Activated gamma-delta T cell treated with Interleukin-2 at 50 U/mL for 16 hours (primary cell): ENCODE measurements around the gene FCHO1.
"Not testable (repeated sequence)": the region's sequence is repeated elsewhere in the genome, so short reads cannot be mapped to it uniquely, and the experiment has no call there.

Experiments
- DNase-seq: peaks from one replicate; pipeline ENCODE4 v3.0.0-alpha.2; 2020

The FCHO1 gene

DNA sequence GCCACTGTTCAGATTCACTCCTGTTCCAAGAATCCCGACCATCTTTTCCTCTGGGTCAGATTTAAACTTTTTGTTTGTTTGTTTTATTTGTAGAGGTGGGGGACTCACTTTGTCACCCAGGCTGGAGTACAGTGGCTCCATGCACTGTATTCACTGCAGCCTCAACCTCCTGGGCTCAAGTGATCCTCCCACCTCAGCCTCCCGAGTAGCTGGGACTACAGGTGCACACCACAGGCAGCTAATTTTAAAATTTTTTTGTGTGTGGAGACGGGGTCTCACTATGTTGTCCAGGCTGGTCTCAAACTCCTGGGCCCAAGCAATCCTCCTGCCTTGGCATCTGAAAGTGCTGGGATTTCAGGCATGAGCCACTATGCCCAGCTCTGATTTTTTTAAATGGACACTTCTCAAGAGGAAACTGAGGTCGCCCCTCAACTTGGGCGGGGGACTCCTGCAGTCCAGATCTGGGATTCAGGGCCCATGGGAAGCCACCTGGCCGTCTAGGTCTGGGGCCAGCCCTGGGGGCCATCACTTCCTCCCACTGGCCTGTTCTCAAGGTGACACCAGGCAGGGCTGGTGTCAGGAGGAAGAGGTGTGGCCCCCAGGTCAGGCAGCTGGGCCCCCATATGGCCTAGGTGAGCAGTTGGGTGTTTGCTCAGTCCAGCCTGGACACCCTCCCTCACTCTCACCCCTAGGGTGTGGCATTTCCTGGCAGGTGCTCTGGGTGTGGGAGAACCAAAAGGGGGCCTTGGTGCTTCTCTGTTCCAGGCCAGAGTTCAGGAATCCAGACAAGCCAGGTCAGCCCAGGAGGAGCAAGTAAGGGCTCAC lies 44.9 kb downstream of the FCHO1 start:
- no peak for DNase-seq

DNA sequence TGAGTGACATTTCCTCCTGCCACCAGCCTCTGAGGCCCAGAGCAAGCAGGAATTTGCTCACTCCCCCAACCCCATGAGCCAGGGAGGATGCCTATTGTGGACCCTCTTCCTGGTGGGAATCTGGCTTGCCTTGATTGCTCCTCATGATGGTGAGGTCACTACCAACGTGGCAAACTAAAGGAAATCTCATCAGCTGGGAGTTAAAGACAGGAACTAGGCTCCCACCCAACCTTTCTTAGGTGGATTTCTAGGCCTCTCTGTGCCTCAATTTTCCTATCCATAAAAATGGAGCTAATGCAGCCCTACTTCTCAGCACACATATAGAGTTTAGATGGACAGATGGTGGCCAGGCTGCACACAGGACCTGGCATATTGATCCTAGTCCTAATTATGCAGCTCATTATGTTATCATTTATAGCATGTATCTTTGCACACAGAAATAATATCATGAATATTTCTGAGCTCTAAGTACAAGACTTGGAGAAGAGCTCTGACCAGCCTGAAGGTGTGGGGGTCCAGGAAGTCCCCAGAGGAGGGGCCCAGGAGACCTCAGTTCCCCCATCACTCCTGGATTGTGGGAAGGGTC lies 45.7 kb downstream of the FCHO1 start:
- DNase-seq, result no peak

DNA sequence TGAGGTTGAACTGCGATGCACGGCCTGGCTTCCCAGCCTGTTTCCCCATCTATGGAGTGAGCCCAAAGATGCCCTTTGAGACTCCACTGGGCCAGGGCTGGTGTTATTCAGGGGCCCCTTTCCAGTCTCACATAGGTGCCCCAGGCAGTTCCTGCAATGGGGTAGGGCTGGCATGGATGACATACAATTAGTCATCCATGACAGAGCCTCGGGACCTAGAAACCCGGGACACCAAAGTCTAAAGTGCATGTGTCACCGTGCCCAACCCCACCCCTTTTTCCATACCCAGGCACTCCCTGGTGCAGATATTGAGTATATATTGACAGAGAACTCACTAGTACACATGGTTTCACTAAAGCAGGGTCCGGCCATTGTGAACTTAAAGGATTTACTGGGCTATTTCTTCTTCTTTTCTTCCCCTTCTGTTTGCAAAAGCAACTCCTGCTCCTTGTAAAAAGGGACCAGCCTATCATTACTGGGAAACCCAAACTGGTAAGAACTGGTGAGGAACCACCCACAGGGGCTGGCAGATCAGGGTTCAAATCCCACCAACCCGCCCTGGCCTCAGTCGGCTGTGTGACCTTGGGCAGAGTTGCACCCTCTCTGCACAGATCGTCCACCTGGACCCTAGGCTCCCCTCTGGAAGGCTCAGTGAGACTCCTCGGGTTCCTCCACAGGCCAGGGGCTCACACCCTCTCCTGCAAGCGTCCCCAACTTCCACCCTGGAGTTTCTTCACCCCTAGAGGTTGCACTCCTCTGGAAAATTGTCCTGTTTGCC lies 46.3 kb downstream of the FCHO1 start:
- no peak for DNase-seq

DNA sequence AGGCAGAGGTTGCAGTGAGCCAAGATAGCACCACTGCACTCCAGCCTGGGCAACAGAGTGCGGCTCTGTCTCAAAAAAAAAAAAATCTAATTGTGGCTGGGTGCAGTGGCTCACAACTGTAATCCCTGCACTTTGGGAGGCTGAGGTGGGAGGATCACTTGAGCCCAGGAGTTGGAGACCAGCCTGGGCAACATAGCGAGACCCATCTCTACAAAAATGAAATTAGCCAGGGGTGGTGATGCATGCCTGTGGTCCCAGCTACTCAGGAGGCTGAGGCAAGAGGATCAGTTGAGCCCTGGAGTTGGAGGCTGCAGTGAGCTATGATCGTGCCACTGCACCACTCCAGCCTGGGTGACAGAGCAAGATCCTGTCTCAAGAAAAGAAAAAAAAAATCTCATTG lies 47.3 kb downstream of the FCHO1 start:
- not testable (repeated sequence) for DNase-seq

DNA sequence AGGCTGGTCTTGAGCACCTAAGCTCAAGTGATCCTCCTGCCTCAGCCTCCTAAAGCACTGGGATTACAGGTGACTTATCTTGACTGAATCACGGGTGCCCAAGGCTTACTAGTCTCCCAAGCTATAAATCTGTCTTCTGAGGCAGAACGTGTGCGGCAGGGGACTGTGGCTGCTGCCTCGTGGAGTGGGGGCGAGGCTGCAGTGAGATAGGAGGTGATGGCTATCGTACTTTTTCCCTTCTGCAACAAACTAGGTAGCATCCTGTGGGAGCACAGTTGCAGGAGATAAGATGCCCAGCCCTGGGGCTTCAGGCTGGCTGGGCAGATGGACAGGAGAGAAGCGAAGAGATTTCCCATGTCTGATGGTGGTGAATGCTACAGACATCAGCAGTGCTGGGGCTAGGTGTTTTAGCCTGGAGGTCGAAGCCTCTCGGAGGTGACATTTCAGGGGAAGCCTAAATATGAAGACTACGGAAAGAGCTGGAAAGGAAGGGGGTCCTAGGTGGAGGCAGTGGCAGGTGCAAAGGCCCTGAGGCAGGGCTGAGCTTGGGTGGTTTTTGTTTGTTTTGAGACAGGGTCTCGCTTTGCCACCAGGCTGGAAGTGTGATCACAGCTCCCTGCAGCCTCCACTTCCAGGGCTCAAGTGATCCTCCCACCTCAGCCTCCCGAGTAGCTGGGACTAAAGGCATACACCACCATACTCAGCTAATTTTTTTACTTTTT lies 51.0 kb downstream of the FCHO1 start:
- DNase-seq, result no peak

DNA sequence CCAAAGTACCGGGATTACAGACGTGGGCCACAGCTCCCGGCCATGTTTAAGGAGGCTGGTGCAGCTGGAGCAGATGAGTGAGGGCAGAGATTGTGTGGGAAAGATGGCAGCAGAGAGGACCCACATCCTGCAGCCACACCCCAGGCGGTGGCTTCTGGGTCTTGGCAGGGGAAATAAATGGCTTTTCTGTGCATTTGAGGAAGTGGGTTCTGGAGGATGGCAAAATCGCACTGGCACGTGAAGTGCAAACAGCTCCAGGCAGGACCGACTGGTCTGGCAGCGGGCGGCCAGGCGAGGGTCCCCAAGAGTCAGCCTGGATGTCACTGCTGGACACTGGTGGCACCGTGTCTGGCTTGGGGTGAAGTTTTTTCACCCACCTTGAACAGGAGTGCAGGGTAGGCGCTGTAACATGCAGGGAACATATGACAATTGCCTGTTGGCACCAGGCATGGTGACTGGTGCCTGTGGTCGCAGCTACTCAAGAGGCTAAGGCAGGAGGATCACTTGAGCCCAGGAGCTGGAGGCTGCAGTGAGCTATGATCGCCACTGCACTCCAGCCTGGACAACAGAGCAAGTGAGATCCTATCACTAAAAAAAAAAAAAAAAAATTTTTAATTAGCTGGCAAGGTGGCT lies 52.1 kb downstream of the FCHO1 start:
- DNase-seq, result peak; percentile 17

DNA sequence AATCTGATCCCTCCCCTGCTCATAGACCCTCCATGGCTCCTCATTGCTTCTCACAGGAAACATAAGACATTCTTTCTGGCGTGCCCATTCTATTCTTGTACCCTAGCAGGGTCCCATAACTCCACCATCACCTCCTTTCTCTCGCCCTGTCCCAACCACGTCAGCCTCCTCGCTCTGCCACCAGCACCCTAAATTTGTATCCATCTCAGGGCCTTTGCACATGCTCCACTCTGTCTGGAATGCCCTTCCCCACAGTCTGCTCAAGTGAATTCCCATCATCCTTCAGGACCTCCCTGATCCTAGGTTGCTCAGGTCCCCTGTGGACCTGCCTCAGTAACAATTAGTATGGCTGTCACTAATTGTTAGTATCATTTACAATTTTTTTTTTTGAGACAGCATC lies 54.1 kb downstream of the FCHO1 start:
- no peak for DNase-seq

DNA sequence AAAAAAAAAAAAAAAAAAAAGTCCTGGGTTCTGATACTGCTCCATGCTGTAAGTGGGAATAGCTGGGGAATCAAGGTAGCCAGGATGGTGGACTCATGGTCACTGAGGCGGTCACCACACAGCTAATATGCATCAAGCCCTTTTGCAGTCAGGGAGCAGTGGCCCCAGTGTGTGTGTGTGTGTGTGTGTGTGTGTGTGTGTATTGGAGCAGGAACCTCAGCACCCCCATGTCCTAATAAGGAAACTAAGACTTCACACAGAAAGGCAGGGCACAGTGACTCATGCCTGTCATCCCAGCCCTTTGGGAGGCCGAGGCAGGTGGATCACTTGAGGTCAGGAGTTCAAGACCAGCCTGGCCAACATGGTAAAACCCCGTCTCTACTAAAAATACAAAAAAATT lies 55.7 kb downstream of the FCHO1 start:
- no peak for DNase-seq

DNA sequence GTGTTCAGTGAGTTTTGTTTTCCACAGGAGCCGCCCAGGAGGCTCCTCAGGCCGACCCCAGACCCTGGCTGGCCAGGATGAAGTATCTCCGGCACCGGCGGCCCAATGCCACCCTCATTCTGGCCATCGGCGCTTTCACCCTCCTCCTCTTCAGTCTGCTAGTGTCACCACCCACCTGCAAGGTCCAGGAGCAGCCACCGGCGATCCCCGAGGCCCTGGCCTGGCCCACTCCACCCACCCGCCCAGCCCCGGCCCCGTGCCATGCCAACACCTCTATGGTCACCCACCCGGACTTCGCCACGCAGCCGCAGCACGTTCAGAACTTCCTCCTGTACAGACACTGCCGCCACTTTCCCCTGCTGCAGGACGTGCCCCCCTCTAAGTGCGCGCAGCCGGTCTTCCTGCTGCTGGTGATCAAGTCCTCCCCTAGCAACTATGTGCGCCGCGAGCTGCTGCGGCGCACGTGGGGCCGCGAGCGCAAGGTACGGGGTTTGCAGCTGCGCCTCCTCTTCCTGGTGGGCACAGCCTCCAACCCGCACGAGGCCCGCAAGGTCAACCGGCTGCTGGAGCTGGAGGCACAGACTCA lies 56.5 kb downstream of the FCHO1 start:
- DNase-seq, result peak; percentile 27

DNA sequence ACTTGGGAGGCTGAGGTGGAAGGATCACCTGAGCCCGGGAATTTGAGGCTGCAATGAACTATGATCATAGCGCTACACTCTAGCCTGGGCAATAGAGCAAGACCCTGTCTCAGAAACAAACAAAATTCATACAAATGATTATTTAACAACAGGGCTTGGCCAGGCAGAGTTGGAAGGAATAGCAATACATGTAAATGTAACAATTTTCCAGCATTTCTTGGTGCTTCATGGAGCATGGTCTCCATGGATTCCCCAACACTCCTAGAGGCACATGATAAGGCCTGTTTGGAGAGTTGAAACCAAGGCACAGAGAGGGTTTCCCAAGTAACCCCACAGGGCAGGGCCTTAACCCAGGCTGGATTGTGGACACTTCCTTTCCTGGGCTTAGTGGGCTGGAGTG lies 59.8 kb downstream of the FCHO1 start:
- DNase-seq, result no peak

DNA sequence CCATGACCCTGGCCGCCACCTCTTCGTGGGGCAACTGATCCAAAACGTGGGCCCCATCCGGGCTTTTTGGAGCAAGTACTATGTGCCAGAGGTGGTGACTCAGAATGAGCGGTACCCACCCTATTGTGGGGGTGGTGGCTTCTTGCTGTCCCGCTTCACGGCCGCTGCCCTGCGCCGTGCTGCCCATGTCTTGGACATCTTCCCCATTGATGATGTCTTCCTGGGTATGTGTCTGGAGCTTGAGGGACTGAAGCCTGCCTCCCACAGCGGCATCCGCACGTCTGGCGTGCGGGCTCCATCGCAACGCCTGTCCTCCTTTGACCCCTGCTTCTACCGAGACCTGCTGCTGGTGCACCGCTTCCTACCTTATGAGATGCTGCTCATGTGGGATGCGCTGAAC lies 60.4 kb downstream of the FCHO1 start:
- DNase-seq, result no peak

DNA sequence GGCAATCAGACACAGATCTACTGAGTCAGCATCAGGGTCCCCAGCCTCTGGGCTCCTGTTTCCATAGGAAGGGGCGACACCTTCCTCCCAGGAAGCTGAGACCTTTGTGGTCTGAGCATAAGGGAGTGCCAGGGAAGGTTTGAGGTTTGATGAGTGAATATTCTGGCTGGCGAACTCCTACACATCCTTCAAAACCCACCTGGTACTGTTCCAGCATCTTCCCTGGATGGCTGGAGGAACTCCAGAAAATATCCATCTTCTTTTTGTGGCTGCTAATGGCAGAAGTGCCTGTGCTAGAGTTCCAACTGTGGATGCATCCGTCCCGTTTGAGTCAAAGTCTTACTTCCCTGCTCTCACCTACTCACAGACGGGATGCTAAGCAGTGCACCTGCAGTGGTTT lies 60.8 kb downstream of the FCHO1 start:
- no peak for DNase-seq

DNA sequence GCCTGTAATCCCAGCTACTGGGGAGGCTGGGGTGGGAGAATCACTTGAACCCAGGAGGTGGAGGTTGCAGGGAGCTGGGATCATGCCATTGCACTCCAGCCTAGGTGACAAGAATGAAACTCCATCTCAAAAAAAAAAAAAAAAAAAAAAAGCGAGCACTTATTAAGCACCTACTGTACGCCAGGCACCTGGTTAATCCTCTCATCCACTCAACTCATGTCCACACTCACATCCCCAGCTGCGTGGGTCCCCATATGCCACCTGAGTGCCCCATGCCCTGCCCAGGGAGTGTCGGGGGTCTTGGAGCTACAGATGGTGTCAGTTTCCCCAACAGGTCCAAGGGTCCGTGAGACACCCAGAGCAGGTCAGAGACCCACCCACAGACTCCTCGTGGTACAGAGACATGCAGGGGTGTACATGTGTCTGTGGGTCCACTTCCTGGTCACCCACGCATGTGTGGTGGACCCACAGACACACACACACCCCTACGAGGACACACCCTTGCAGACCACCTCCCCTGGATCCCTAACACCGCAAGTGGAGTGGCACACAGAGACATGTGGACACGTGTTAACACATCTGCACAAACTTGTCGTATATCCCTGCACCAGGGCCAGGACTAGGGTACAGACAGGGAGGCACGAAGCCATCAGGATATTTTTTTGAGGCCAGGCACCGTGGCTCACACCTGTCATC lies 66.5 kb downstream of the FCHO1 start:
- no peak for DNase-seq

DNA sequence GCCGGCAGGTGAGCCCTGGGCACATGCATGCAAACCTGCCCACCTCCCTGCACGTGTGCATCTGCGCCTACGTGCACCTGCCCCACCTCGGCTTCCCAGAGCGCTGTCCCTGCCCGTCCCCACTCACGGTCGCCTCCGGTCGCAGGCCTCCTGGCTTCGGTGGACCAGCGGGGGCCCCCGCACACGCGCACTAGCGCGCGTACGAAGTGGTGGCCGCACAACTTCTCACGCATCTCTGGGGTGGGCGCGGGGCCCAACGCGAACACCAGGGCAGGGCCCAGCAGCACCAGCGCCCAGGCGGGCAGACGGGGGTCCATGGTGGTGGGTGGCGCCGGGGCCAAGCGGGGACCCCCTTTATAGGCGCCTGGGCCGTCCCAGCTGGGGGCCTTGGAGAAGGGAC lies 69.9 kb downstream of the FCHO1 start, which contains the start of gene INSL3:
Gene INSL3, minus strand, starts transcription at position 330 of the 400 bp plus-strand sequence. Its CDS starts 13 bp downstream, at position 317.
- no peak for DNase-seq

DNA sequence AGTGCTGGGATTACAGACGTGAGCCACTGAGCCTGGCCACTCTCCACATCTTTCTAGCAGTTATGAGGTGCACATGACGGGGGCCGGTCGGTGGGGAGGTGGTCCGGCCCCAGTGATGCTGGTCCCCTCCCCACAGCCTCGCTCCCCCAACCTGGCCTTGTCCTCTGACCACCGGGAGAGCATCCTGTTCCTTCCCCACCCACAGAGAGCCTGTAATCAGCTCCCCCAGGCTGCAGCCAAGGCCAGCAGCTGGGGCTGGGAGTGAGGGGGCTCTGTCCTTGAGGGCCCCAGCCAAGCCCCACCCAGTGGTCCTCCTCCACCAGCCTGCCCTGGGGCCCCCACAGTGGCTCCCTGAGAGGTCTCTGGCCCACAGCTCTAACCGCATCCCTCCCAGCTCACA lies 73.1 kb downstream of the FCHO1 start:
- DNase-seq, result no peak

DNA sequence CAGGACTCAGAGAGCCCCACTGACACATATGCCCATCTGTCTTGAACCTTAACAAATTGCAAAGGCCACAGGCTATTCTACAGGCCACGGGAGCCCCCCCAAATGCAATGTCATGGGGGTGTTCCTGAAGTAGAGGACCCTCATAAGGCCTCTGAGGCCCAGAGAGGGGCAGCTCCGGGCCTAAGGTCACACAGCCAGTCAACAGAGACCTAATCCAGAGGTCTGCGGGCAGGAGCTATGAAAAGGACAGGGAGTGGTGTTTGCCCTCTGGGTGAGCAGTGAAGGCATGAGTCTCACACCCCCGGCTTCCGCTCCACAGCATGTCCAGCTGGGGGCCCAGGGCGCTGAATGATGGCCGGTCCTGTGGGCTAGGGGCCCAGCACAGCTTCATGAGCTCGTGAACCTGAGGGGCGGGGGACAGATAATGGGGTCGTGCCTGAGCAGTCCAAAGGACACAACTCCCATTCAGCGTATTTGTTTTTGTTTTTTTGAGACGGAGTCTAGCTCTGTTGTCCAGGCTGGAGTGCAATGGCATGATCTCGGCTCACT lies 75.3 kb downstream of the FCHO1 start:
- no peak for DNase-seq

DNA sequence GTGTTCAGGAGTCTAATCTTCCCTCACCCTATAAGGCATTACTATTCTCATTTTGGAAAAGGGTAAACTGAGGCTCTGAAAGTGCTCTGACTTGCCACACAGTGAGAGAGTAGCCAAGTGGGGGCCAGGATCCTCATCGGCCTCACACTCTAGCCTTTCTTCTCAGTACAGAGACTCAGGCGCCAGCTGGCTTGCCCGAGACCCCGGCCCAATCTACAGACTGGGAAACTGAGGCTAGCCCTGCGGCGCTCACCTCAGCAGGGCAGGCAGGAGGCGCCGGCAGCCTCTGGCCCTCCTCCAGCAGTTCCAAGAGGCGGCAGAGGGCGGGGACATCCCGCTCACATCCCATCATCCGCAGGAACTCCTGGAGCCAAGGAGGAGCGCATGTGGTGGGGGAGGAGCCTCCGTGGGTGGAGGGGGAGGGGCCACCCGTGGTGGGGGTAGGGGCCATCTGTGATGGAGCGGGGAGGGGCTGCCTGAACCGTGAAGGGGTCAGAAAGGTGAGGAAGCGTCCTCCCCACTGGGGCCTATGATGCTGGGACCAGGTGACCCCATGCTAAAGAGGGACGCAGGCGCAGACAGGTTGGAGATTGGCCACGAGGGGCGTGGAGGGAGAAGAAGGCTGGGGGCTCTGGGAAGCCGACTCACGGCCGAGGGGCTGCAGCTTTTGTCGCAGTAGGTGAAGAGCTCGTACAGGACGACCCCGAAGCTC lies 78.7 kb downstream of the FCHO1 start:
- DNase-seq, result no peak

DNA sequence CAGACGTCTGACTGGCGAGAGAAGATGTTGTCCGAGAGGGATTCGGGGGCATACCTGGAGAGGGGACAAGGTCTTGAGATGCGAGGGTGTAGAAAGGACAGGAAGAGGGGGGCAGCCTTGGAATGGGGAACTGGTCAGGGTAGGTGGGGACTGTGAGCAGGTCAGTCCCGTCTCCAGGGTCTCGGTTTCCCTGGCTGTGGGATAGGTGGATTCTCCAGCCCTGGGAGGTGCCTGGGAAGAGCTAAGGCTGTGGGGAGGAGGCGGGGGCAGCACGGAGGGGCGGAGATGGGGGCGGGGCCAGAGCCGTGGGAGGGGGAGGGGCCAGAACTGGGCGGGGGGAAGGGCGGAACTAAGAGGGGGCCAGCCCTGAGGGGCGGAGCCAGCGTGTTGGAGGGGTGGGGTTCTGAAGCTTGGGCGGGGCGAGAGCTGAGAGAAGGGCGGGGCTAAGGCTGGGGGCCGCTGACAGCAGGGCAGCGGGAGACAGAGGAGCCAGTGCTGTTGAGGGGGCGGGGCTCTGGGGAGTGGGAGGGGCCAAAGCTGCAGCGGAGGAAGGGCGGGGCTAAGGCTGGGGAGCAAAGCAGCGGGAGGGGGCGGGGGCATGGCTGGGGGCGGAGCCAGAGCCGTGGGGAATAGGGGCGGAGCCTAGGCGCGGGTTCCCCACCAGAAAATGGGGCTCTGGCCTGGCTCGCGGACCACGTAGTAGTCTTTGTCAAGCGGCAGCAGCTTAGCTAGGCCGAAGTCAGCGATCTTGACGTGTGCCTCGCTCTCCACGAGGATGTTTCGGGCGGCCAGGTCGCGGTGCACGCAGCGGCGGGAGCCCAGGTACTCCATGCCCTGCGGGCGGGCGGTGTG lies 79.5 kb downstream of the FCHO1 start:
- no peak for DNase-seq

DNA sequence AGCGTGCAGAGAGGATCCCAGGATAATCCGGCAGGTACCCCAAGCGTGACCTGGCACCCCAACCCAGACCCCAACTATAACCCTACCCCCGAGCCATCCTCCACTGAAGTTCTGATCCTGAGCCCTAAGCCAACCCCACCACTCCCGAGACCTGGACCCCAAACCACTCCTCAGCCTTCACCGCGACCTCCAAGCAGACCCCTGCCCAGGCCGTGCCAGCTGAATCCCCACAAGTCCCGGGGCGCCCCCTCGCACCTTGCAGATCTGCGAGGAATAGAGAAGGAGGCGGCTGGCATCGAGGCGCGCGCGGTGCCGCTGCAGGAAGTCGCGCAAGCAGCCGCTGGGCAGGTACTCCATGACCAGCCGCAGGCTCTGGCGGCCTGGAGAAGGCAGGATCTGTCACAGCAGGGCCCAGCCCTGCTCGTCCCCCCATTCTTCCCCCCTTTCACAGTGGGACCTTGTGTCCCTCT lies 80.2 kb downstream of the FCHO1 start:
- no peak for DNase-seq
